Testis (tissue), 3 donors: ENCODE measurements around the gene CIDEB. TPM values are rescaled to one million over a fixed set of nuclear protein-coding genes. Genes with fewer than 3 reads are reported as not detected.

Experiments used
- DNase-seq: peaks from one replicate; pipeline ENCODE4 v3.0.0-alpha.2; 2019
- H3K27ac ChIP-seq, 2 donors: fragments of 200-600 bp; sonication (generic); one replicate each; pipeline ENCODE4 v1.5.1; 2019
- H3K27me3 ChIP-seq: fragments of 200-600 bp; sonication (generic); one replicate; pipeline ENCODE4 v1.5.1; 2019
- H3K36me3 ChIP-seq: fragments of 200-600 bp; sonication (generic); one replicate; pipeline ENCODE4 v1.5.1; 2017; ENCODE audit warnings: low read depth; ENCODE audit errors: missing control alignments
- H3K4me1 ChIP-seq: fragments of 200-600 bp; sonication (generic); one replicate; pipeline ENCODE4 v1.5.1; 2019
- H3K4me3 ChIP-seq, 2 donors: fragments of 200-600 bp; sonication (generic); one replicate each; pipeline ENCODE4 v1.5.1; 2017 to 2019
- H3K9me3 ChIP-seq: fragments of 200-600 bp; sonication (generic); one replicate; pipeline ENCODE4 v1.5.1; 2017
- CTCF ChIP-seq, 3 experiments: fragments of 450-650 bp in 2 of 3; fragments of 200-600 bp in 1 of 3; sonication (generic) in 1 of 3; IDR thresholded peaks; one replicate each; pipeline ENCODE4 v1.5.1; 2016 to 2019; ENCODE audit warnings: antibody characterized with exemption in 3 of 3, mild to moderate bottlenecking in 2 of 3, moderate library complexity in 1 of 3
- POLR2A ChIP-seq: fragments of 450-650 bp; IDR thresholded peaks from one replicate; pipeline ENCODE4 v1.6.1; 2017; ENCODE audit warnings: antibody characterized with exemption, mild to moderate bottlenecking, moderate library complexity
- WGBS, 2 donors: methylation state at CpG; one replicate each; pipeline ENCODE4 v1.1.5; 2018; 5-methylcytosine and 5-hydroxymethylcytosine counted together
- intact Hi-C: fragments of 100-400 bp; cut with DNase I; formaldehyde crosslinking; loops from one replicate; pipeline ENCODE4 v1.15.1; 2023; ENCODE audit warnings: low total_unique reads
- polyA plus RNA-seq: library from polyadenylated mRNA; stranded (reverse); fragments of 350-450 nt; fragmentation: Illumina TruSeq; extraction: RNeasy Lipid Tissue Mini Kit (QIAGEN cat#74804); gene quantifications from one replicate; pipeline ENCODE4 v1.2.3, GENCODE V29; 2014; ENCODE audit warnings: low read depth, low replicate concordance; ENCODE audit not compliant: insufficient read depth
- total RNA-seq, 2 donors: library from RNA; depleted of rRNA; stranded (reverse); fragments of >200 nt; gene quantifications; one replicate each; pipeline ENCODE4 v1.2.3, GENCODE V29; 2016

The CIDEB gene
- total and polyA plus RNA-seq, 3 donors from 2014 or later, result 3.8 to 7.0 (median 6.6) TPM

GRCh38 chr14:24290746-24291145 lies 17.0 kb downstream of the CIDEB start:
- Histone ChIP-seq H3K4me3 (no peak overlapping the region), H3K36me3 (no peaks in the 10 kb centered on the region), H3K9me3 (no peaks in the 10 kb centered on the region), H3K27ac (no peak overlapping the region), H3K4me1 (no peaks in the 10 kb centered on the region), H3K27me3 (no peaks in the 10 kb centered on the region)
- DNase-seq, result no peak
- WGBS, 2 donors, result 81 to 90% methylated on average over 8 to 9 of the region's 9 CpGs
- TF ChIP-seq CTCF (IDR thresholded peaks at IDR 0.05) (no peak), POLR2A (no peak)
- intact Hi-C loops, result no loop called here

DNA sequence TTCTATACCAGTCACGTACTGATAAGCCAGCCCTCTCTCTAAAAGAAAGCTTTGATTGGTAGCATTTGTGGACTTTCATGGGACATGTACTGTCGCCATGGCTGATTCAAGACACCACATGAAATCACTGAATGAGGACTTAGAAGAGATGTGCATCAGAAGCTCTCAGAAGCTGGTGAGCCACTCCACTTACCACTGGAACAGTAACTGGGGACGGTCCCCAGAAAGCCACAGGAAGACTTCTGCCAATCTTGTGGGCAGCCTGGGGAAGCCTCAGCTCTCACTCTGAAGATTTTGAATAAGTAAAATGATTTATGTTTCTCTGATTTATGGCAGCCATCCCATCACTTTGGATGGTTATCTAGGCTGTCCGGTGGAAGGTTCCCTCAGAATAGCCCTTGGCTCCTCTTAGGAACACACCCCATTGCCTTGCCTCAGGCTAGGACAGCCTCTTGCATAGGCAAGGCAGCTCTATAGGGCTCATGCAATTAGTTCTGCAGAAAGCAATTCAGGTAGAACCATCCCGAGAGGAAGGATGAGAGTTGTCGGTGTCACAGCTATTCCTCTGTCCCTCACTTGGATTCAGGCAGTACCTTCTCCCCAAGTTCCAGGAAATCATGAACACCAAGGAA lies 18.0 kb downstream of the CIDEB start:
- Histone ChIP-seq H3K4me1 (no peaks in the 10 kb centered on the region), H3K4me3 (no peak overlapping the region), H3K27ac (no peak overlapping the region), H3K36me3 (no peaks in the 10 kb centered on the region), H3K27me3 (no peaks in the 10 kb centered on the region), H3K9me3 (no peaks in the 10 kb centered on the region)
- no peak for DNase-seq
- WGBS, 2 donors, result 79 to 85% methylated on average over 6 of the region's 6 CpGs
- TF ChIP-seq CTCF (IDR thresholded peaks at IDR 0.05), result no peak
- no peak for TF ChIP-seq POLR2A
- intact Hi-C loops, result no loop called here

DNA sequence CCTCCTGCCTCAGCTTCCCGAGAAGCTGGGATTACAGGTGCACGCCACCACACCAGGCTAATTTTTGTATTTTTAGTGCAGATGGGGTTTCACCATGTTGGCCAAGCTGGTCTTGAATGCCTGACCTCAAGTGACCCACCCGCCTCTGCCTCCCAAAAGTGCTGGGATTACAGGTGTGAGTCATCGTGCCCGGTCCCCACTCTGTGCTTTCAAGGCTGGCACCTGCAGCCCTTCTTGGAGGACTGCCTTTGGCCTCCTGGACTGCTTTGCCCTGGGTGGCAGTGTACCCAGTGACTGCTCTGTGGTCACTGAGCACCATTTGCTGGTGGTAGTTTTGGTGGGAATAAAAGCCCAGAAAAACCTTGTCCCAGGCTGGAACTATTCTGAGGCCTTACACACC lies 20.8 kb downstream of the CIDEB start:
- Histone ChIP-seq H3K27me3 (no peaks in the 10 kb centered on the region), H3K9me3 (no peaks in the 10 kb centered on the region), H3K4me3 (no peak overlapping the region), H3K27ac (no peak overlapping the region), H3K36me3 (no peaks in the 10 kb centered on the region), H3K4me1 (no peaks in the 10 kb centered on the region)
- 96 to 100% methylated on average over 5 of the region's 5 CpGs for WGBS, 2 donors
- DNase-seq, result no peak
- TF ChIP-seq CTCF (IDR thresholded peaks at IDR 0.05), result no peak
- intact Hi-C loops, result no loop called here

- Histone ChIP-seq H3K4me1 (no peaks in the 10 kb centered on the region), H3K27ac (no peak overlapping the region), H3K36me3 (no peaks in the 10 kb centered on the region), H3K4me3 (no peak overlapping the region), H3K27me3 (no peaks in the 10 kb centered on the region), H3K9me3 (no peaks in the 10 kb centered on the region)
- TF ChIP-seq POLR2A (no peak), CTCF (IDR thresholded peaks at IDR 0.05) (no peak)
- DNase-seq, result no peak
- intact Hi-C loops, result no loop called here
- 84 to 94% methylated on average over 4 of the region's 4 CpGs for WGBS, 2 donors
Observed at GRCh38 chr14:24285351-24285750, 22.4 kb downstream of the CIDEB start.

DNA sequence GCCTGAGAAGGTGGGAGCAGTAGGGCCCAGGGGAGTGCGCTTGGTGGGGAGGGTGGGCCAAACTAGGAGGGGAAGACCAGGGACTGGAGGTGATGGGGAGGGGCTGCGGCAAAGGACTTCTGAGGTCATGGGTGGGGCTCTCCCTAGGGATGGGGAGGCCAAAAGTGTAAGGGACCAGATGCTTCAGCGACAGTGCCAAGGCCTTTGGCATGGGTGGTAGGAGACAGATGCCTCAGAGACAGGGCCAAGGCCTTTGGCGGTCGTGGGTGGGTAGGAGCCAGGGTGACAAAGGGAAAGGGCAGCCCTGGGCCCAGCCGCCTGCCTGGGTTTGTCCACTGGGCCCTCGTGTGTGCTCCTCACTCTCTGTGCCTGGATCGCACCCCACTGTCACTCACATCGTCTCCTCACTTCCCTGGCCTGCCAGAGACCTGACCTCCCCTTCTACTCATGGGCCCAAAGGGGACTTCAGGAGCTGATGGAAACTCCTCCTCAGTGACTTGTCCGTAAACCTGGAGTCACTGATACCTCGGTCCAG lies 23.2 kb downstream of the CIDEB start:
- 80 to 85% methylated on average over 9 to 11 of the region's 11 CpGs for WGBS, 2 donors
- Histone ChIP-seq H3K4me3 (no peak overlapping the region), H3K36me3 (no peaks in the 10 kb centered on the region), H3K27ac (no peak overlapping the region), H3K4me1 (no peaks in the 10 kb centered on the region), H3K9me3 (no peaks in the 10 kb centered on the region), H3K27me3 (no peaks in the 10 kb centered on the region)
- TF ChIP-seq CTCF (IDR thresholded peaks at IDR 0.05) (no peak), POLR2A (no peak)
- no peak for DNase-seq
- intact Hi-C loops, result no loop called here
